NCI-H146 treated with DMSO at 0.1 percent for 48 hours (cell line): Measurements from ENCODE around the gene MYLK4.

Source experiments
- DNase-seq: peaks from one replicate; lab custom pipeline; 2025; ENCODE audit not compliant: unreplicated experiment; lab: John Stamatoyannopoulos, UW

Gene MYLK4

GRCh38 chr6:2750832-2751231 lies at the start of gene MYLK4:
Gene MYLK4, minus strand, starts transcription at chr6:2750922. Its CDS starts 1,628 bp downstream, at chr6:2749294.
- DNase-seq: no peak

- no peak for DNase-seq
These were observed 49.3 kb upstream of the MYLK4 start for GRCh38 chr6:2799936-2800527.

- DNase-seq: no peak
These were observed 47.9 kb upstream of the MYLK4 start for GRCh38 chr6:2798586-2799134.

GRCh38 chr6:2797564-2798031 lies 46.9 kb upstream of the MYLK4 start:
- no peak for DNase-seq

GRCh38 chr6:2796861-2797260 lies 46.1 kb upstream of the MYLK4 start:
- no peak for DNase-seq

- no peak for DNase-seq
These were observed 45.2 kb upstream of the MYLK4 start for GRCh38 chr6:2795956-2796355.

- no peak for DNase-seq
These were observed 44.4 kb upstream of the MYLK4 start for GRCh38 chr6:2795162-2795561.

GRCh38 chr6:2794171-2794730 lies 43.5 kb upstream of the MYLK4 start:
- DNase-seq: no peak

- DNase-seq: no peak
These were observed 42.9 kb upstream of the MYLK4 start for GRCh38 chr6:2793534-2794151.

- no peak for DNase-seq
These were observed 41.8 kb upstream of the MYLK4 start for GRCh38 chr6:2792330-2793110.

GRCh38 chr6:2791450-2791974 lies 40.8 kb upstream of the MYLK4 start:
- DNase-seq: no peak

- peak; percentile 38 for DNase-seq
These were observed 40.1 kb upstream of the MYLK4 start for GRCh38 chr6:2790588-2791449.

- no peak for DNase-seq
These were observed 35.5 kb upstream of the MYLK4 start for GRCh38 chr6:2786269-2786668.

- no peak for DNase-seq
These were observed 34.2 kb upstream of the MYLK4 start for GRCh38 chr6:2784930-2785329.

- DNase-seq: no peak
These were observed 33.3 kb upstream of the MYLK4 start for GRCh38 chr6:2784061-2784460.

- DNase-seq: no peak
These were observed 32.7 kb upstream of the MYLK4 start for GRCh38 chr6:2783188-2783963.

- no peak for DNase-seq
These were observed 32.1 kb upstream of the MYLK4 start for GRCh38 chr6:2782825-2783187.

GRCh38 chr6:2782356-2782708 lies 31.6 kb upstream of the MYLK4 start:
- no peak for DNase-seq

- DNase-seq: no peak
These were observed 31.1 kb upstream of the MYLK4 start for GRCh38 chr6:2781685-2782355.
